Neural progenitor cell (in vitro differentiated cells): ENCODE results near the gene ACVR1.

Experiments used
- CTCF ChIP-seq: fragments of 200-600 bp; sonication (generic); IDR thresholded peaks from 2 replicates; pipeline ENCODE4 v1.5.1; 2017; ENCODE audit warnings: antibody characterized with exemption, mild to moderate bottlenecking
- EZH2 ChIP-seq: fragments of 200-600 bp; sonication (generic); IDR thresholded peaks from 2 replicates; pipeline ENCODE4 v1.6.1; 2017; ENCODE audit warnings: antibody characterized with exemption, mild to moderate bottlenecking, moderate library complexity
- EZH2phosphoT487 ChIP-seq: fragments of 200-600 bp; sonication (generic); IDR thresholded peaks from 2 replicates; pipeline ENCODE4 v1.6.1; 2017; ENCODE audit warnings: antibody characterized with exemption

- TF ChIP-seq EZH2 (no peak), CTCF (no peak), EZH2phosphoT487 (no peak)
Observed at GRCh38 chr2:157825885-157826284, 50.2 kb downstream of the ACVR1 start.
